HFFc6 (cell line): Measurements from ENCODE around the gene NR2F6. TPM values are rescaled to one million over a fixed set of nuclear protein-coding genes. Genes with fewer than 3 reads are reported as not detected.
A peak's percentile ranks its signal among the peaks of the same experiment; 100 is the strongest.

Experiments
- DNase-seq: peaks from one replicate; pipeline ENCODE4 v3.0.0-alpha.2; 2018
- H3K27ac Mint-ChIP-seq: 2 replicates; pipeline ENCODE4 v1.8.0; 2020; ENCODE audit warnings: mild to moderate bottlenecking, mixed read lengths
- H3K27me3 Mint-ChIP-seq: 2 replicates; pipeline ENCODE4 v1.8.0; 2021; ENCODE audit warnings: mild to moderate bottlenecking, moderate library complexity, mixed read lengths; ENCODE audit not compliant: insufficient read depth
- H3K36me3 Mint-ChIP-seq: 2 replicates; pipeline ENCODE4 v1.8.0; 2021; ENCODE audit warnings: low read depth, mixed read lengths
- H3K4me1 Mint-ChIP-seq: 2 replicates; pipeline ENCODE4 v1.8.0; 2020; ENCODE audit warnings: low read depth, mixed read lengths
- H3K4me3 Mint-ChIP-seq: 2 replicates; pipeline ENCODE4 v1.8.0; 2020; ENCODE audit warnings: mild to moderate bottlenecking, moderate library complexity, mixed read lengths
- H3K9me3 Mint-ChIP-seq: 2 replicates; pipeline ENCODE4 v1.8.0; 2020; ENCODE audit warnings: mild to moderate bottlenecking, mixed read lengths
- total RNA-seq, 6 experiments: library from RNA; stranded (reverse); fragmentation: NEBNext Ultra II Directional; extraction: Animal tissue kit (Norgen Biotek cat#: 25700); gene quantifications; 2 replicates in 1 of 6; 3 replicates in 5 of 6; pipeline ENCODE4 v1.2.3, GENCODE V29; 2021
- TF ChIP-seq, protein P1 (sequence below): fragments of 200-600 bp; sonication (generic); IDR thresholded peaks from 2 replicates; pipeline ENCODE4 v1.5.0; 2021; ENCODE audit warnings: antibody characterized with exemption, mild to moderate bottlenecking

The NR2F6 gene
- total RNA-seq, 6 experiments from 2014 or later, result 46.1 to 61.9 (median 49.3) TPM

DNA sequence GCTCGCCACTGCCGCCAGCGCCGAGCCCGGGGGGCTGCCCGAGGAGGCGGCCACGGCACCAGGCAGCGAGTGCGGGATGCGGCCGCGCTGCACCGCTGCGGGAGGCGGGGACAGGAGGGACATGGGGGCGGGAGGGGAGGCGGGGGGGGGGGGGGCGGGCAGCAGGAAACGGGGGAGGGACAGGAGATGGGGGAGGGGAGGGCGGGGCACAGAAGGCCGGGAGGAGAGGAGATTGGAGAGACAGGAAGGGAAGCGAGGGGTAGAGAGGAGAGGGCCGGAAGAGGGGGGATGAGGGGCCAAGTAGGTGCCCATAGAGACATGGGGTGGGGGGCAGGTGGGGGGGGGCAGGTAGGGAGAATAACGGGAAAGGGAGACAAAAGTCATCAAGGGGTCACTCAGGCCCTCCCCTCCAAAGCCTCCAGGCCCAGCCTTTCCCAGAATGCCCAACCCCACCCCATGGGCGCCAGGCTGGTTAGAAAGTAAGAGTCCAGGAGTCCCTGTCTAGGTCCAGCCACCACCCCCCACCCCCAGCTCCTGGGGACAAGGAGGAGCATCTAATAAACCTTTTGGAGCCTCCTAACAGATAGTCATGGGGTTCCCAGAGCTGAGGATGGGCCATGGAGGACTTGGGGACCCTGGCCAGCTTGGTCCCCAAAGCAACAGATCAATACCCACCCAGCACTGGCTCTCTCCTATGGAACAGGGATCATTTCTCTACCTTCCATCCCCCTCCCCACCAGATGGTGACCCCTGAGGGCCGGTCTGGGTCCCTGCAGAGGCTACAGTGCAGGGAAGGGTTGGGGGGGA is 9.5 kb downstream of the NR2F6 start:
- DNase-seq, result no peak
- Mint-ChIP-seq H3K4me3 (peak overlapping the region; percentile 85; the same call in 1 of the 2 replicates), H3K9me3 (no peaks in the 10 kb centered on the region), H3K27ac (peak overlapping the region; percentile 60), H3K36me3 (peaks cover 15% of the 10 kb centered on the region), H3K27me3 (no peaks in the 10 kb centered on the region; the same call in 1 of the 2 replicates), H3K4me1 (peaks cover 5% of the 10 kb centered on the region; the same call in 1 of the 2 replicates)
- TF ChIP-seq, protein P1, sequence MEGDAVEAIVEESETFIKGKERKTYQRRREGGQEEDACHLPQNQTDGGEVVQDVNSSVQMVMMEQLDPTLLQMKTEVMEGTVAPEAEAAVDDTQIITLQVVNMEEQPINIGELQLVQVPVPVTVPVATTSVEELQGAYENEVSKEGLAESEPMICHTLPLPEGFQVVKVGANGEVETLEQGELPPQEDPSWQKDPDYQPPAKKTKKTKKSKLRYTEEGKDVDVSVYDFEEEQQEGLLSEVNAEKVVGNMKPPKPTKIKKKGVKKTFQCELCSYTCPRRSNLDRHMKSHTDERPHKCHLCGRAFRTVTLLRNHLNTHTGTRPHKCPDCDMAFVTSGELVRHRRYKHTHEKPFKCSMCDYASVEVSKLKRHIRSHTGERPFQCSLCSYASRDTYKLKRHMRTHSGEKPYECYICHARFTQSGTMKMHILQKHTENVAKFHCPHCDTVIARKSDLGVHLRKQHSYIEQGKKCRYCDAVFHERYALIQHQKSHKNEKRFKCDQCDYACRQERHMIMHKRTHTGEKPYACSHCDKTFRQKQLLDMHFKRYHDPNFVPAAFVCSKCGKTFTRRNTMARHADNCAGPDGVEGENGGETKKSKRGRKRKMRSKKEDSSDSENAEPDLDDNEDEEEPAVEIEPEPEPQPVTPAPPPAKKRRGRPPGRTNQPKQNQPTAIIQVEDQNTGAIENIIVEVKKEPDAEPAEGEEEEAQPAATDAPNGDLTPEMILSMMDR, result no peak

DNA sequence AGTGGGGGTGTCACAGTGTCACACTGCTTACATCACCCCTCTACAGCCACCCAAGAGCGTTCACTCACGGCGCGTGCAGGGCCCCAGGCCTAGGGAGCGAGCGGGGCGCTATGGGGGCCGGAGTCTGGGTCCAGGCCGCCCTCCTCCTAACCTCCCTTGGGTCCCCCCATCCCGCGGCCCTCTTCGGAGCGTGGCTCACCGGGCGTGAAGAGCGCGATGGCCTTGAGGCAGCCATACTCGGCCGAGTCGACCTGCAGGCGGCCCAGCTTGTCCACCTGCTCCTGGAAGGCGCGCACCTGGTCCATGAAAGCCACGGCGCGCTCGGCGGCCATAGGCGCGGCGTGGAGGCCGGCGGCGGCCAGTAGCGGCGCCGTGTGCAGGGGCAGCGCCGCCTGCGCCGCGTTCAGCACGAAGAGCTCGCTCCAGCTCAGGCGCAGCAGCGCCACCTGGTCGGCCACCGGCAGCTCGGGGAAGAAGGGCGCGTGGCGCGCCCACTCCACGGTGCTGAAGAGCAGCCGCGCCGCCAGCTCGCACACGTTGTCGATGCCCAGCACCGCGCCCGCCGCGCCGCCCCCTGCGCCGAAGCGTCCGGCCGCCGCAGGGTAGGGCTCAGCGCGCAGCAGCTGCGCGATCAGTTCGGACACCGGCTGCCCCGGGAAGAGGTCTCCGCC is 10.3 kb downstream of the NR2F6 start:
- Mint-ChIP-seq H3K9me3 (no peaks in the 10 kb centered on the region), H3K27ac (peak overlapping the region; percentile 62), H3K4me3 (peak overlapping the region; percentile 85), H3K4me1 (no peaks in the 10 kb centered on the region; the same call in 1 of the 2 replicates), H3K36me3 (peaks cover 15% of the 10 kb centered on the region), H3K27me3 (no peaks in the 10 kb centered on the region)
- DNase-seq, result peak; percentile 75
- TF ChIP-seq, protein P1, result peak; percentile 75

DNA sequence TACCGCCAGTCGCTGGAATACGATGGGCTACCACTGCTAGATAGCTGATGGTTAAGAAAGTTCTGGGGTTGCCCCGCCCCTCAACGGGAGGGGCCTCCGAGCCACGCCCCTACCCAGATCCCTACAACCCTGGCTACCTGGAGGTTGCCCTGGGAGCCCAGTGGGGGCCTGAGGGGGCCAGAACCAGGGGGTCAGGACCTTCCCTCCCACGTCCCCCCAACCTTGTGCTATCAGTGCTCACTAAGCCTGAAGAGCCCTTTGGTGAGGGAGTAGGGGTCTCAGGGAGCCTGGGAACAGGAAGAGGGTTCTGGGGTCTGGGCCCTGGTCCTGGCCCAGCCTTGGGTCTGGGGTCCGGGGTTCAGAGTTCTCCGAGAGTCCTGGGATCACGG is 10.8 kb downstream of the NR2F6 start:
- H3K4me1 Mint-ChIP-seq, result no peaks in the 10 kb centered on the region; the same call in 1 of the 2 replicates
- no peak for DNase-seq

DNA sequence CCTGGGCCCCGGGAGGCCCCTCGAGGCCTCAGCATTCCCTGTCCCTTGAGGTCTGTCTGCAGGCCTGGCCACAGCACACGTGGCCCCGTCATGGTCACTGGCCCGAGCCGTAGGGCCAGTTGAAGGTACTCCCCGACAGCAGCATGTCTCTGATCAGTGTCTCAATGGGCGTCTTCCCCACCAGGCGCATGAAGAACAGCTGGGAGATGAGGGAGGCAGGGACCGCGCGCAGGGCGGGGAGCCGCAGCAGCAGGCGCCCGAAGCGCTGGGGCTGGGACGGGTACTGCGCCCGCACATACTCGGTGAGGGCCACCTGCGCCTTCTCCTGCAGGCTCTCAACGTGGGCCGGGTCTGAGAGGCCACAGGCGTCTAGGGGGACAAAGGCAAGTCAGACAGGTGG is 13.5 kb downstream of the NR2F6 start:
- Mint-ChIP-seq H3K9me3 (no peaks in the 10 kb centered on the region), H3K4me3 (no peak overlapping the region), H3K4me1 (peaks cover 1% of the 10 kb centered on the region), H3K27ac (no peak overlapping the region), H3K27me3 (peaks cover 4% of the 10 kb centered on the region; the same call in 1 of the 2 replicates), H3K36me3 (peaks cover 9% of the 10 kb centered on the region)
- TF ChIP-seq, protein P1, result no peak
- DNase-seq, result no peak

More for the DNA sequence above, 10.8 kb downstream of the NR2F6 start:
- TF ChIP-seq, protein P1, result no peak
- H3K9me3 Mint-ChIP-seq, result no peaks in the 10 kb centered on the region
- peak overlapping the region; percentile 62 for H3K27ac Mint-ChIP-seq
- H3K4me3 Mint-ChIP-seq, result peak overlapping the region; percentile 85
- no peaks in the 10 kb centered on the region for H3K27me3 Mint-ChIP-seq
- H3K36me3 Mint-ChIP-seq, result peaks cover 15% of the 10 kb centered on the region

DNA sequence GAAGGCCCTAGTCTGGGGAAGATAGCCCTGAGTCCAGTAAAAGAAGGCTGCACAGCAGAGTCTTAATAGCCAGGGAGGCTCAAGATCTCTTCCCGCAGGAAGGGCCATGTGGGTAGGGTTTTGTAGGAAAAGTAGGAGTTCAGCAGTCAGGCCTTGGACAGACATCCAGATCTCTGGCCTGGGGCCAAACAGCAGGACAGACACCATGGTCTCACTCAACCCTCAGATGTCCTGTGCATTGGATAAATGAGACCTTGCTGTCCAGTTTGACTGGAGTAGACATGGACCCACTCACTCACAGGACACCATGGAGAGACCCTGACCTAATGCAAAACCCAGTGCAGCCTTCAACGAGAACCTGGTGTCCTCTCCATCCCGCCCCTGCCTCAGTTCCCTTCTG is 15.8 kb downstream of the NR2F6 start:
- TF ChIP-seq, protein P1, result no peak
- no peak for DNase-seq
- Mint-ChIP-seq H3K27me3 (peaks cover 4% of the 10 kb centered on the region), H3K36me3 (peaks cover 9% of the 10 kb centered on the region), H3K4me3 (no peak overlapping the region), H3K9me3 (no peaks in the 10 kb centered on the region), H3K27ac (no peak overlapping the region), H3K4me1 (peaks cover 7% of the 10 kb centered on the region)
